ENCODE data around the gene BRIP1.
"Not testable (repeated sequence)": the region's sequence is repeated elsewhere in the genome, so short reads cannot be mapped to it uniquely, and the experiment has no call there.

Gene BRIP1

GRCh38 chr17:61795546-61795945 is 67.8 kb downstream of the BRIP1 start:
- no peak for DNase-seq

DNA sequence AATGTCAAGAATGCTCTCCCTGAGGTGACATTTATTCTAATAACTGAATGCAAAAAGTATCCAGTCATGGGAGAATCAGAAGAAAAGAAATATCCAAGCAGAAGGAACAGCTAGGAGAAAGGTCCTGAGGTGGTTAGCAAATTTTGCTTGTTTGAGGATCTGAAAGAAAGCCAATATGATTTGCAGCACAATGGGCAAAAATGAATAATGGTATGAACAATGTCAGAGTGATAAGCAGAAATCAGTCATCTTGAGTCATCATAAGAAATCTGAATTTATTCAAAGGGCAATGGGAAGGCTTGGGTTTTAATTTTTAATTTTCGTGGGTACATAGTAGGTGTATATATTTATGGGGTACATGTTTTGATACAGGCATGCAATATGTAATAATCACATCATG is 68.5 kb downstream of the BRIP1 start:
- no peak for DNase-seq

DNA sequence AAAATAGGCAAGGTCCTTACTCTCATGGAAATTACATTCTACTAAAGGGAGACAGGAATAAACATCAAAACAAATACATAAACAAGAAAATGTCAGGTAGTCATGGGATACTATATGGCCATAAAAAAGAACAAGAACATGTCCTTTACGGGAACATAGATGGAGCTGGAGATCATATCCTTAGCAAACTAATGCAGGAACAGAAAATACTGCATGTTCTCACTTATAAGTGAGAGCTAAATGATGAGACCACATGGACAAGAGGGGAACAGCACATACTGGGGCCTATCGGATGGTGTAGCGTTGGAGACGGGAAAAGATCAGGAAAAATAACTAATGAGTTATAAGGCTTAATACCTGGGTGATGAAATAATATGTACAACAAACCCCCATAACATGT is 69.1 kb downstream of the BRIP1 start:
- DNase-seq: no peak

GRCh38 chr17:61793565-61793964 is 69.8 kb downstream of the BRIP1 start:
- DNase-seq: no peak

- DNase-seq: no peak
Measured at GRCh38 chr17:61789872-61790271, 73.5 kb downstream of the BRIP1 start.

- no peak for DNase-seq
Measured at GRCh38 chr17:61786088-61786487, 77.2 kb downstream of the BRIP1 start.

DNA sequence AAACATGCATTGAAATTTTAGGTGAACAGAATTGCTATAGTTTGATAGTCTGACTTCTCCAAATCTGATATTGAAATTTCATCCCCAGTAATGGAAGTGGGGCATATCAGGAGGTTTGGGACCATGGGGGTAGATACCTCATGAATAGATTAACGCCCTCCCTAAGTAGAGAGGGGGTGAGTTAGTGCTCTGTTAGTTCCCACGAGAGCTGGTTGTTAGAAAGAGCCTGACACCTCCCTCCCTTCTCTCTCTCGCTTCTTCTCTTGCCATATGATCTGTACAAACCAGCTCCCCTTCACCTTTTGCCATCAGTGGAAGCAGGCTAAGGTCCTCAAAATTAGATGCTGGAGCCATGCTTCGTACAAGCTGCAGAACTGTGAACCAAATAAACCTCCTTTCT is 78.8 kb downstream of the BRIP1 start:
- DNase-seq: no peak

GRCh38 chr17:61783556-61784304 is 79.6 kb downstream of the BRIP1 start:
- no peak for DNase-seq

DNA sequence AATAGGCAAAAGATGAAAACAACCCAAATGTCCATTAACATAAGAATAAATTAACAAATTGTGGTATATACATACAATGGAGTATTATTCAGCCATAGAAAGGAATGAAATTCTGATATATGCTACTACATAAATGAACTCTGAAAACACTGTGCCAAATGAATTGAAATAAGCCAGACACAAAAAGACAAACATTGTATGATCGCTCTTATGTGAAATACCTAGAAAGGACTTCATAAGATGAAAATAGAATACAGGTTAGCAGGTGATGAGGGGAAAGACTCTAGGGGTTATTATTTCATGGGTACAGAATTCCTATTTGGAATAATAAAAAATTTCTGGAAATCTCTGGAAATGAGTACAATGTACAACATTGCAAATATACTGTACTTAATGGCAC is 80.2 kb downstream of the BRIP1 start:
- DNase-seq: no peak

- DNase-seq: no peak
Measured at GRCh38 chr17:61782683-61783082, 80.6 kb downstream of the BRIP1 start.

DNA sequence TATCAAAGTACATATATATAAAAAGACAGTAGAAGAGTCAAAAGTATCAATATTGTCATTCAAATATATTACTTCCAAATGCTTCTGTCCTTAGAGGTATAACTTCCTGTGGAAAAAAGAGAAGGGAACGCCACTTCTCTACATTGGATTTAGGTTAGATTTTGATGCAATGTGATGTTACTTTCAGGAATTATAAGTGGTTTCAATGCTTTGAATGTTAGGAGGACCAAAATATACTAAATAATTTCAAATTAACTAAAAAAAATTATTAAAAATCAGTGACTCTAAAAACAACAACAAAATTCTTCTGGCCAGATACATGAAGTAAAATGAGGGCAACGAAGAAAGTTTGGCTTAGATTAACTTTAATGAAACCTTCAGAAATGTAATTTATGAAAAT is 88.0 kb downstream of the BRIP1 start:
- no peak for DNase-seq

DNA sequence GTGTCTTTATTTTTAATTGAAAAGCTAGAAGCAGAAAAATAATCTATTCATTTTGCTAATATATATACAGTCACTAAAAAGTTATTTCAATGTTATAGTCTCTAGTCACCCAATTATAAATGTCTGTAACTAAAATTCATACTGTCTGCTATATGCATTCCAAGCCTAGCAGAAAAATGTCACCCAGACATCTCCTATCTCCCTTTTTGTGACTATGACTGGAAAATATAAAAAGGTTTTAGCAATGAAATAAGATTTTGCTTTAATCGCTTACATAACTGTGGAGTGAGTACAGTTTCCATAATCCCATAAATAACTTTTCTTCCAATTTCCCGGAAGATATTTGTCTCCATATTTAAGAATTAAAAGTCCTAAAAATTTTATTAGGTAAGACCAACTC is 88.6 kb downstream of the BRIP1 start:
- DNase-seq: no peak

DNA sequence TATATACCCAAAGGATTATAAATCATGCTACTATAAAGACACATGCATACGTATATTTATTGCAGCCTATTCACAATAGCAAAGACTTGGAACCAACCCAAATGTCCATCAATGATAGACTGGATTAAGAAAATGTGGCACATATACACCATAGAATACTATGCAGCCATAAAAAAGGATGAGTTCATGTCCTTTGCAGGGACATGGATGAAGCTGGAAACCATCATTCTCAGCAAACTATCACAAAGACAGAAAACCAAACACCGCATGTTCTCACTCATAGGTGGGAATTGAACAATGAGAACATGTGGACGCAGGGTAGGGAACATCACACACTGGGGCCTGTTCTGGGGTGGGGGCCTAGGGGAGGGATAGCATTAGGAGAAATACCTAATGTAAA is 89.2 kb downstream of the BRIP1 start:
- not testable (repeated sequence) for DNase-seq

GRCh38 chr17:61770752-61771533 is 92.4 kb downstream of the BRIP1 start:
- DNase-seq: no peak

DNA sequence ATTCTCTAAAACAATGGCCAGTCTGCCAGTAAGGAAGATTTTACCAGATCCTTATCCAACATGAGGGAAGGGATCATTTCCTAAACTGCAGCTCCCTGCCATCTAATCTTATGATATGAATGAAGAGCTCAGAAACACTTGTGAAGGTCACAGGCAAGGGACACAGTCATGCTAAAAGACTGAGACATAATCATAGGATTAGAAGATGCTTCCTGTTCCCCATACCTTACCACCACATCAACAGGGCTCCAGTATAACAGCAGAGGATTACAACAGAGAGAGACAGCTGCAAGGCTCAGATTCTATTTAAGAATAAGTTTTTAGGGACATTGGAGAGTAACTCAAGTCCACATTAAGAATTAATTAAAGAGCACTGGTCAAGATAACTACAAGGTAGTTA is 93.3 kb downstream of the BRIP1 start:
- DNase-seq: no peak

- DNase-seq: no peak
Measured at GRCh38 chr17:61768405-61768804, 94.9 kb downstream of the BRIP1 start.

DNA sequence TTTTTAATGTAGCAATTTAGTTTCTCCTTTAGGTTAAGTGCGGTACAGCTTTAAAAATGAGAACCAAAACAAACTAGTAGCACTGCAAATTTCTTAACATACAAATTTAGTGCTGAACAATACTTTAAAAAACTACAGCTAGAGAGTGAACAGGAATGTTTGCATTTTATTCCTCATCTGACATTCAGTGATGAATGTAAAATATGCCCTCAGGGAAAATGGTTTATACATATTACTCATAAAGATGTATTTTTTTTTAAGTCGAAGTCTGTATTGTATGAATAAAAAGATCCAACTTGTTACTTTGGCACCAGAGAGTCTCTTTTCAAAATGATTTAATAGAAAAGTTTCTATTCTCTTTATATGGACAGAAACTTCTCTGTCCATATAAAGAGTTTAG is 96.8 kb downstream of the BRIP1 start:
- no peak for DNase-seq

DNA sequence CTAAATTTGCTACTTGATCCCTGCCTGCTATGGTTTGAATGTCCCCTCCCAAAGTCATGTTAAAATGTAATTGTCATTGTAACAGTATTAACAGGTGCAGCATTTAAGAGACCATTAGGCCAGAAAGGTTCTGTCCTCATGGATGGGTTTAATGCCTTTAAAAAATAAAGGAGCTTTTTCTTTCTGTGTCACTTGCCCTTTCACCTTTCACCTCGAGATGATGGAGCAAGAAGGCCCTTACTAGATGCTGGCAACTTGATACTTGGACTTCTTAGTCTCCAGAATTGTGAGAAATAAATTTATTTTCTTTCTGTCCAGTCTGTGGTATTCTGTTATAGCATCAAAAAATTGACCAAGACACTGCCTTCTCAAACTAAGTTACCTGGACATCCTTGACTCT is 98.5 kb downstream of the BRIP1 start:
- DNase-seq: no peak

- no peak for DNase-seq
Measured at GRCh38 chr17:61761827-61762226, 101.5 kb downstream of the BRIP1 start.

- no peak for DNase-seq
Measured at GRCh38 chr17:61759362-61759761, 104.0 kb downstream of the BRIP1 start.

GRCh38 chr17:61758430-61758829 is 104.9 kb downstream of the BRIP1 start:
- DNase-seq: no peak

- DNase-seq: no peak
Measured at GRCh38 chr17:61757168-61757567, 106.2 kb downstream of the BRIP1 start.

GRCh38 chr17:61756561-61756960 is 106.8 kb downstream of the BRIP1 start:
- no peak for DNase-seq

DNA sequence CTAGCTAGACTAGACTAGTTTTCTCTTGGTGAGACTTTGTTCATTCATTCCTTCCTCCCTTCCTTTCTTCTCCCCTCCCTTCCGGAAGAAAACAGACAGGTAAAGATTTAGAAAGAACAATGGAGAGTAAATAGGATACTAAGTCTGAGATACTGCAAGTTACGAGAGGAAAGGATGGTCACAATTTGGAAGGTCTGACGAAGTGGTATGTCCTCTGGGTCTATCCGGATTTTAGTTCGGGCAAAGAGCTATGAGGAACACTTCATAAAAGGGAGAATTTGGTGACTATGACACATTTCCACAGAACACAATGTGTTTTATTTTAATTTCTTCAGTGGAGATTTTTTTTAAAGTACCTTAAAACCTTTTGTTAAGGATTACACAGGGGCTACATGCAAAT is 107.7 kb downstream of the BRIP1 start:
- no peak for DNase-seq

GRCh38 chr17:61755078-61755477 is 108.2 kb downstream of the BRIP1 start:
- no peak for DNase-seq

Data from 8988T (cell line).